Loucy (cell line): ENCODE results near the gene PKN1.
A peak's percentile ranks its signal among the peaks of the same experiment; 100 is the strongest.

Experiments
- H2AFZ ChIP-seq: fragments of 200-600 bp; sonication (generic); 2 replicates; pipeline ENCODE4 v1.6.0; 2016; ENCODE audit warnings: antibody characterized with exemption, mild to moderate bottlenecking, low read length, moderate library complexity
- H3F3A ChIP-seq: fragments of 200-600 bp; 2 replicates; pipeline ENCODE4 v1.6.0; 2016; ENCODE audit warnings: antibody characterized with exemption, low read depth, mild to moderate bottlenecking
- H3K27me3 ChIP-seq: fragments of 200-600 bp; sonication (generic); 2 replicates; pipeline ENCODE4 v1.6.1; 2014; ENCODE audit warnings: low read length, mild to moderate bottlenecking; ENCODE audit not compliant: insufficient read depth, poor library complexity, severe bottlenecking
- H3K36me3 ChIP-seq: fragments of 200-600 bp; sonication (generic); 2 replicates; pipeline ENCODE4 v1.6.1; 2016; ENCODE audit warnings: low read length; ENCODE audit not compliant: insufficient read depth
- H3K4me1 ChIP-seq: fragments of 200-600 bp; sonication (generic); 2 replicates; pipeline ENCODE4 v1.5.1; 2014; ENCODE audit warnings: low read length, mild to moderate bottlenecking; ENCODE audit not compliant: insufficient read depth, poor library complexity, severe bottlenecking
- H3K4me2 ChIP-seq: fragments of 200-600 bp; sonication (generic); 2 replicates; pipeline ENCODE4 v1.6.0; 2014; ENCODE audit warnings: antibody characterized with exemption, low read length, low read depth, mild to moderate bottlenecking; ENCODE audit not compliant: poor library complexity, severe bottlenecking
- H3K4me3 ChIP-seq: fragments of 200-600 bp; sonication (generic); 2 replicates; pipeline ENCODE4 v1.5.1; 2014; ENCODE audit warnings: low read length, mild to moderate bottlenecking, mixed read lengths; ENCODE audit not compliant: poor library complexity, severe bottlenecking
- H3K79me2 ChIP-seq: fragments of 200-600 bp; sonication (generic); 2 replicates; pipeline ENCODE4 v1.6.1; 2014; ENCODE audit warnings: low read length; ENCODE audit not compliant: insufficient read depth
- H3K9ac ChIP-seq: fragments of 200-600 bp; sonication (generic); 2 replicates; pipeline ENCODE4 v1.6.0; 2014; ENCODE audit warnings: mild to moderate bottlenecking, low read depth, low read length, moderate library complexity; ENCODE audit not compliant: poor library complexity, severe bottlenecking
- H3K9me2 ChIP-seq: fragments of 200-600 bp; sonication (generic); replicated peaks from 2 replicates; pipeline ENCODE4 v1.6.1; 2016; ENCODE audit warnings: low read depth, low read length, mixed read lengths
- H3K9me3 ChIP-seq: fragments of 200-600 bp; sonication (generic); 2 replicates; pipeline ENCODE4 v1.6.1; 2014; ENCODE audit warnings: mild to moderate bottlenecking, antibody characterized with exemption, low read length, low read depth; ENCODE audit not compliant: insufficient read depth
- H4K20me1 ChIP-seq: fragments of 200-600 bp; sonication (generic); 2 replicates; pipeline ENCODE4 v1.6.0; 2014; ENCODE audit warnings: antibody characterized with exemption, low read length, mild to moderate bottlenecking; ENCODE audit not compliant: insufficient read depth, poor library complexity, severe bottlenecking
- EZH2phosphoT487 ChIP-seq: fragments of 200-600 bp; IDR thresholded peaks from 2 replicates; pipeline ENCODE4 v1.6.1; 2018; ENCODE audit warnings: antibody characterized with exemption, mild to moderate bottlenecking, moderate library complexity, borderline replicate concordance
- TF ChIP-seq, protein P1 (sequence below): fragments of 200-600 bp; sonication (generic); conservative IDR thresholded peaks from 2 replicates; pipeline ENCODE4 v1.5.1; 2014; ENCODE audit warnings: mild to moderate bottlenecking, antibody characterized with exemption, low read length

PKN1 gene

DNA sequence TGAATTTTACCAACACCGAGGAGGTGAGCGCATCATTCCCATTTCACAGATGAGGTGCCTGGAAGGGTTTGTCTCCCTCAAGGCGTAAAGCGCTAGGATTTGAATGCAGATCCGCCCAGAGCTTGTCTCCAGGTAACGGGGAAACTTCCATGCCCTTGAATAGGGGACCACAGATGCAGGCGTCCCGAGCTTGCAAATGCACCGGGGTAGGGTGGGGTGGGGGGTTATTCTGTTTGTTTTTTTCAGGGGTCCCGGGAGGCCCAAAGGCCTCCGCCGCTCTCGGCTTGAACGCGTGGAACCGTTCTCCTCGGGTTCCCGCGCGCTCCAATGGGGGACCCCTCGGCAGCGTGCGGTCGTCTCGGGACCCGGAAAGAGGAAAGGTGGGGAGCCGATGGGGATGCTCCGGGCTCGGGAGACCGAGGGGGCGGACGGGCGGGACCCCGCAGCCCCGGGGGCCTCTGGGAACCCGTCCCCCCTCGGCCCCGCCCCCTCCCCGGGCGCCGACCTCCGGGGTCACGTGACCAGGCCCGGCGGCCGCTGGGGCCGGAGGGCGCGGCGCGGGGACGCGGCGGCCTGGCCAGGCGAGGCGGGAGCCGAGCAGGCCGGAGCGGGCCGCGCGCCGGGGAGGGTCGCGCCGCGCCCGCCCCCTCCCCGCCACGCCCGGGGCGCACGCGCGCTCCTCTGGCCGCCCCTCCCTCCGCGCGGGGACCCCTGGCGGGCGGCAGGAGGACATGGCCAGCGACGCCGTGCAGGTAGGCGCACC, at the start of gene PKN1:
TSS of gene PKN1 (plus strand) at position 516 of the 763 bp plus-strand sequence. CDS start at position 732, 216 bp downstream.
- Histone ChIP-seq H3F3A (no peaks in the 10 kb centered on the region), H3K9me2 (no peaks in the 10 kb centered on the region), H3K4me2 (peak within 1 kb of the TSS; percentile 96), H3K4me3 (peak within 1 kb of the TSS; percentile 93), H3K4me1 (peaks cover 24% of the 10 kb centered on the region), H3K79me2 (peaks cover 49% of the 10 kb centered on the region), H2AFZ (peak within 1 kb of the TSS; percentile 92), H3K9ac (peak within 1 kb of the TSS; percentile 89), H3K36me3 (no peaks in the 10 kb centered on the region), H4K20me1 (peaks cover 21% of the 10 kb centered on the region), H3K27me3 (no peaks in the 10 kb centered on the region), H3K9me3 (no peaks in the 10 kb centered on the region)
- no peak for TF ChIP-seq EZH2phosphoT487
- TF ChIP-seq, protein P1, sequence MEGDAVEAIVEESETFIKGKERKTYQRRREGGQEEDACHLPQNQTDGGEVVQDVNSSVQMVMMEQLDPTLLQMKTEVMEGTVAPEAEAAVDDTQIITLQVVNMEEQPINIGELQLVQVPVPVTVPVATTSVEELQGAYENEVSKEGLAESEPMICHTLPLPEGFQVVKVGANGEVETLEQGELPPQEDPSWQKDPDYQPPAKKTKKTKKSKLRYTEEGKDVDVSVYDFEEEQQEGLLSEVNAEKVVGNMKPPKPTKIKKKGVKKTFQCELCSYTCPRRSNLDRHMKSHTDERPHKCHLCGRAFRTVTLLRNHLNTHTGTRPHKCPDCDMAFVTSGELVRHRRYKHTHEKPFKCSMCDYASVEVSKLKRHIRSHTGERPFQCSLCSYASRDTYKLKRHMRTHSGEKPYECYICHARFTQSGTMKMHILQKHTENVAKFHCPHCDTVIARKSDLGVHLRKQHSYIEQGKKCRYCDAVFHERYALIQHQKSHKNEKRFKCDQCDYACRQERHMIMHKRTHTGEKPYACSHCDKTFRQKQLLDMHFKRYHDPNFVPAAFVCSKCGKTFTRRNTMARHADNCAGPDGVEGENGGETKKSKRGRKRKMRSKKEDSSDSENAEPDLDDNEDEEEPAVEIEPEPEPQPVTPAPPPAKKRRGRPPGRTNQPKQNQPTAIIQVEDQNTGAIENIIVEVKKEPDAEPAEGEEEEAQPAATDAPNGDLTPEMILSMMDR, result 0 out of 2 replicates have a peak, but pooled peaks have one; percentile 16

DNA sequence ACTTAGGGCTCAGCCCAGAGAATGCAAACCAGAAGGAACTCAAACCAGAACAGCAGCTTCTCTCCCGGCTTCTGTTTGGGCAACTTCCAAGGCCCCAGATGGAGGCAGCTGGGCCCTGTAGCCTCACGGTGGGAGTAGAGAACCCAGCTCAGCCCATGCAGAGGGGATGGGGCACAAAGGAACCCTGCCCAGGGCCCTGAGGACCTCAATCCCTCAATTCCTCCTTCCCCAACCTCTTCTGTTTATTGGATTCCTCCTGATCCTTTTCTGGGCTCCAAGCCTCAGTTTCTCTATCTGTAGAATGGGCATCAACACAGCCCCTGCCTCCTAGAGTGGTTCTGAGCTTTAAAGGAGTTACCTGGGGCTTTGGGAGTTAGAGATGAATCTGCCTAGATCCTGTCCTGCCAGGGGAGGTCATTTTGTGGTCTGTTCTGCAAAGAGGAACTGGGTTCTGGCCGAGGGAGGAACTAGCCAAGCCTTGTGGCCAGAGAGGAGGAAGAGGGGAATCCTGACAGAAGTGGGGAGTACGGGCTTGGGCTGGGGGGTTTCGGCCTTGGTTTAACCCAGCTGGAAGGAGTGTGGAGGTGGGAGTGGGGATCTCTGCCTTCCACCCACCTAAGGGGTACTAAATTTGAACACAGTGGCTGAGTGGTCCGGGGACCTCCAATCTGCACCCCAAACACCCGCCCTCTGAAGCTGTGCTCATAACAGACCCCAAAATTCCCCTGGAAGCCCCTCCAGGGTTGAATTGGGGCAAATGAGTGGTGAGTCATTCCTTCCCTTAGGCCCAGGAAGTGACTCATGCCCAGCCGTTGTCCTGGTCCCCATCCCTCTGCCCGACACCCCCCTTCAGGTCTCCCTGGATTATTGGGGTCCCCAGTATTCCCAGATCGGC, 49.2 kb upstream of the PKN1 start:
- no peak overlapping the region for H2AFZ ChIP-seq
- no peaks in the 10 kb centered on the region for H3K36me3 ChIP-seq
- H3K9me2 ChIP-seq, result no peaks in the 10 kb centered on the region
- peak overlapping the region; percentile 77 for H3K9ac ChIP-seq
- peaks cover 48% of the 10 kb centered on the region for H3K79me2 ChIP-seq
- peaks cover 41% of the 10 kb centered on the region for H3K4me1 ChIP-seq
- no peaks in the 10 kb centered on the region for H3K9me3 ChIP-seq
- H3F3A ChIP-seq, result no peaks in the 10 kb centered on the region
- H3K4me2 ChIP-seq, result peak overlapping the region; percentile 98
- peak overlapping the region; percentile 96 for H3K4me3 ChIP-seq
- peaks cover 8% of the 10 kb centered on the region for H4K20me1 ChIP-seq
- H3K27me3 ChIP-seq, result no peaks in the 10 kb centered on the region
- TF ChIP-seq, protein P1, result no peak
- no peak for TF ChIP-seq EZH2phosphoT487

DNA sequence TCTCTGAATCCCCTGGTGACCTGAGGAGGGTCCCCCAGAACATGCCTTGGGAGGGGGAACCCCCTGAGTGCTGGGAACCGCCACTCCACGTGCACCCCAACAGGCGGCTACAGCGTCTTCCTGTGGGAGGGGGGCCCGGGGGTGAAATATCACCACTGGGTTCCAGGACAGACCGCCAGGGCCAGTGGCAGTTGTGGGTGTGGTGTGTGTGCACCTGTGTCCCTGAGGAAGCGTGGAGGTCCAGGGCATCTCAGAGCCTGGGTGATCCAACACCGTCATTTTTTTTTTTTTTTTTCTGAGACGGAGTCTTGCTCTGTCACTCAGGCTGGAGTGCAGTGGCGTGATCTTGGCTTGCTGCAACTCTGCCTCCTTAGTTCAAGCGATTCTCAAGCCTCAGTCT, 47.6 kb upstream of the PKN1 start:
- no peaks in the 10 kb centered on the region for H3K9me2 ChIP-seq
- H3K4me1 ChIP-seq, result peaks cover 37% of the 10 kb centered on the region
- peaks cover 8% of the 10 kb centered on the region for H4K20me1 ChIP-seq
- no peaks in the 10 kb centered on the region for H3K27me3 ChIP-seq
- peaks cover under 1% of the 10 kb centered on the region; the same call in 1 of the 2 replicates for H3K36me3 ChIP-seq
- no peaks in the 10 kb centered on the region for H3K9me3 ChIP-seq
- H3K9ac ChIP-seq, result peak overlapping the region; percentile 77
- H3F3A ChIP-seq, result no peaks in the 10 kb centered on the region
- peak overlapping the region; percentile 98 for H3K4me2 ChIP-seq
- TF ChIP-seq EZH2phosphoT487, result no peak
- TF ChIP-seq, protein P1, result no peak
- peaks cover 48% of the 10 kb centered on the region for H3K79me2 ChIP-seq
- H2AFZ ChIP-seq, result no peak overlapping the region
- H3K4me3 ChIP-seq, result peak overlapping the region; percentile 96
